Measurements from ENCODE around the gene AP3B1.

Gene AP3B1

DNA sequence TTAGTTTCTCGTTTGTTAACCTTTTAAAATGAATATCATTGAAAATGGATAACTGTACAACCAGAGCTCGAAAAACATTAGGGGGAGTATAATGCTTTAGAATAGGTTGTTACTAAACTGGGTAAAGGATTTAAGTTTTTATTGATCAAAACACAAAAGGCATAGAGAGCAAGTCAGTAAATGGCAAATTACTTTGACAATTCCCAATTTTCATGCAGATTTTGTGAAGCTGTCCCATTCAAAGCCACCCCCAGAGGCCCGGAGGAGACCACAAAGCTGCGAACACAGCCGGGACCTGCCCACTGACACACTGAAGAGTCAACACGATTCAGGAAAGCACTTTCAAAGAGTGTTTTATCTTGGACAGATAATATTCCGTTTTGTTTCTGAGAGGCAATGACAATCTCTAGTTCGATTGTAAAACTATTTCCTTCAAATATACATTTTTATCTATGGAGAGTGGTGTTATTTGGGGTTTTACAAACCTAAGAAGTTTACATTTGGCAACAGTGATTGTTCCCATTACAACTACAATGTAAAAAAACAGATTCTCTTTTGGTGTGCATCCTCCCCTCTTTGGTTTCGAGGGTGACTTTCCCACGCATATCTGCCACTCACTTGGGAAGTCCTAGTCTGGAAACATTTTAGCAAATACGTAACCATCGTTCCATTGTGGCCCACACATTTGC is 335.7 kb downstream of the AP3B1 start:
- FAIRE-seq = no peak

DNA sequence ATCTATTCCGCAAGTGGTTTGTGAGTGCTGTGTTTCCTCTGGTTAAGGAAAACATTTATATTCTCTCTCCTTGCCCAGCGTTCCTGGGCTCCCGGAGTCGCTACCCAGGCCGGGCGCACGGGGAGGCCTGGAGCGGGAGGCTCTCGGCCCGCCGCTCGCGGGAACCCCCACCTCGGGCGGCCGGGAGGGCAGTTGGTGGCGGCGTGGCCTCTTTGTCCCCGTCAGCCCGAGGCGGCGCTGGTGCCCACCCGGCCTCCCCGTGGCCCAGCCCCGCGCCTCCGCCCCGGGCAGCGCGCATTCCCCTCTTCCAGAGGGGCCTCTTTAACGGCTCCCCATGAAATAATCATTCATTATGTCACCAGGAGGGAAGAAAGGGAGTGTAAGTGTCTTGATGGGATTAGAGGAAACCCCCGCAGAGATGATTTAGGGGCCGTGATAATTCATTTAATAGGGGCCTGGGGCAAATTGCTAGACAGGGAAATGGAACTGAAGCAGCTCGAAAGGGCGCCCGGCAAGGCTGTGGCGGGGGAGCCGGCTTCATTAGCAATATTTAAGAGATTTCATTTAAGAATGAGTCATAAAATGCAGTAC is 336.5 kb downstream of the AP3B1 start:
- no peak for FAIRE-seq

DNA sequence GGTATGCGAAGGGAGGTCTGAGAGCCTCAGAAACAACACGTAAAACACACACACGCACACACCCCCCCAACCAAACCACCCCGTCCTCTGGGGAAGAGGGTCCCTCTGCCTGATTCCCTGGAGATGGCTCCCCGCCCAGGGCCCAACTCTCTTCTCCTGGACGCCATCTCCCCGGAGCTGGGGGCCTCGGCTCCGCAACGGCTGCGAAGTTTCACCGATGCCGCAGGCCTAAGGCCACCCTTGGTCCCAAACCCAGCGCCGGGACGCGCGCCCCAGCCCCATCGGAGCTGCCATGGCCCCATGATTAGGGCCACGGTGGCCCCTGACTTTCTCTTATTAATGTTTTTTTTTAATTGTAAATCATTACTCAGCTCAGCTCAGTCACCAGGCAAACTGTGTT is 337.0 kb downstream of the AP3B1 start:
- no peak for FAIRE-seq

DNA sequence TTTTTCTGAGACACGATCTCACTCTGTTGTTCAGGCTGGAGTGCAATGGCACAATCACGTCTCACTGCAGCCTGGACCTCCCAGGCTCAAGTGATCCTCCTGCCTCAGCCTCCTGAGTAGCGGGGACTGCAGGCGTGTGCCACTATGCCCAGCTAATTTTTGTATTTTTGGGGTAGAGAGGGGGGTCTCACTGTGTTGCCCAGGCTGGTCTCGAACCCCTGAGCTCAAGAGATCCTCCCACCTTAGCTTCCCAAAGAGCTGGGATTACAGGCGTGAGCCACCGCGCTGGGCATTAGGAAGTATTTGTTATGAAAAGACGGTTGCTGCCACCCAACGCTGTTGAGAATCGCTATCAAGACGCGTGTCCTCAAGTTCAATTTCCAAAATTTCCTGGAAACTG is 337.4 kb downstream of the AP3B1 start:
- FAIRE-seq = no peak

DNA sequence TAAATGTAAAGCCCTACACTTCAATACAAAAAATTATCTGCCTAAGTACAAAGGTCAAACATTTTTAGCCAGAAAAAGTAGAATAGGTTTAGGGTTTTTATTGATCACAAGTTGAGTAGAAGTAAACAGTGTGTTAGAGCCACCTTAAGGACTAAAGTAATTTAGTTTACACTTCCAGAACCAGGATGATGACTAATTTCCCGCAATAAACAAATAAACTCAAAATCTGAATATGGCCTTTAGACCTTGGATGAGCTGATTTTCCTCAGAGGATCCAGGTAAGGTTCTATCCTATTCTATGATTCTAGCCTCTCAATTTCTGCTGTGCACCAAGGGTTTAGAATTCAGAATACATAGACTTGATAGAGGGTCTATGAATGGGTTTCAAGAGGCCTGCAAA is 338.9 kb downstream of the AP3B1 start:
- FAIRE-seq = no peak

DNA sequence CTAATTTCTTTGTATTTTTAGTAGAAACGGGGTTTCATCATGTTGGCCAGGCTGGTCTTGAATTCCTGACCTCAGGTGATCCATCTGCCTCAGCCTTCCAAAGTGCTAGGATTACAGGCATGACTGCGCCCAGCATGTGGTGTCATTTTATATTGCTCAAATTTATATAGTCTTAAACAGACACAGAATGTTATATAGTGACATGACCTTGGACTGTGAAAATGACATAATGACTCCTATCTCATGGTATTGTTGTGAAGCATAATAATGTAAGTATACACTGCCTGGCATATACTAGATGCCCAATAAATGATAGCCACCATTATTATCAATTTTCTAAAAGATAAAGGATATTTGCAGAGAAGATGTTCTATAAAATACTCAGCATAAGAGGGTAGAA is 341.1 kb downstream of the AP3B1 start:
- FAIRE-seq = no peak

DNA sequence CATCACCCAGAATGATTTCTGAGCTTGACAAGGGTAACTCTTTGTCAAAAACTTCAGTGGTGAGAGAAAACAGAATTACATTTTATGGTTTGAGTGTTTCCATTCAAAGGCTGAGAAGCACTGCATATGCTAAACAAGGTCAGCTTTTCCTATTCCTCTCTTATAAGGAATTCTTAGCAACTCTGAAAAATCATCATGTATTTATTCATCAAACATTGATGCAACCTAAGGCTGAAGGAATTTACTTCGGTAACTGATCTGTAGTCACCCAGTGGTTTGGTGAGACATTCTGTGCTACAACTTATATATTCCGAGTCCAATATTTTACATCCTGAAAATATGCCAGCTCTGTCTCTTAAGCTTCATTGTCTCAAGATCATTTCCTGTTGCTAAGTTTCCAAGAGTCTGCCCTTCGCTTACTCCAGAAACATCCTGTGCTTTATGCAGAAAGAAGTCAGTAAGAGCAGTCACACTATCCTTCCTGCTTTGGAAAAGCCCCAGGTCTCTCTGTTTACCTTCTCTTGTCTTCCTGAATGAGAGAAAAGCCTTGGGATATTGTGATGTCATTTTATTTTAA is 341.8 kb downstream of the AP3B1 start:
- FAIRE-seq = no peak

Data from endometrium (tissue), 2 donors.